ENCODE results near the gene CCNL2. TPM values are rescaled to one million over a fixed set of nuclear protein-coding genes. Genes with fewer than 3 reads are reported as not detected.

The CCNL2 gene
- polyA plus RNA-seq, 2 of the 4 experiments (the other 2 are of a cell fraction): 85.5 to 111 TPM

GRCh38 chr1:1361982-1362423 lies 37.1 kb downstream of the CCNL2 start:
- 68% methylated on average over 9 of the region's 13 CpGs for WGBS (ENCODE audit: missing lambda C conversion rate)
- FAIRE-seq: no peak
- POLR2A ChIA-PET: no interaction called here

GRCh38 chr1:1361233-1361981 lies 37.7 kb downstream of the CCNL2 start:
- 88% methylated on average over 26 of the region's 35 CpGs for WGBS (ENCODE audit: missing lambda C conversion rate)
- peaks cover 11% of the 10 kb centered on the region; the same call in 2 of the 3 replicates for H3K4me1 ChIP-seq
- TF ChIP-seq EP300 (IDR thresholded peaks at IDR 0.05) (no peak), GATA3 (IDR thresholded peaks at IDR 0.05; ENCODE audit: borderline replicate concordance) (no peak), RNF2 (IDR thresholded peaks at IDR 0.05; ENCODE audit: borderline replicate concordance, low read depth) (no peak)
- no peak overlapping the region for H3K4me3 ChIP-seq
- DNase-seq (ENCODE audit: low read depth in 1 of 2, low spot score in 1 of 2) (no peak), FAIRE-seq (no peak), ATAC-seq (no peak)
- H3K9me3 ChIP-seq: no peaks in the 10 kb centered on the region
- CTCF ChIA-PET: no interaction called here
- H3K27ac ChIP-seq: peak overlapping the region in 1 of 2 experiments; percentile 81; a peak in 2 of 6 replicates
- POLR2A ChIA-PET: no interaction called here
- H3K4me2 ChIP-seq: no peak overlapping the region

More at GRCh38 chr1:1361982-1362423, 37.1 kb downstream of the CCNL2 start:
- peak in 1 of 2 experiments; percentile 53; a peak in 3 of 6 replicates for ATAC-seq
- H3K4me1 ChIP-seq: peaks cover 9% of the 10 kb centered on the region; the same call in 2 of the 3 replicates
- no peak overlapping the region for H3K4me2 ChIP-seq
- no peak for DNase-seq (ENCODE audit: low read depth in 1 of 2, low spot score in 1 of 2)
- TF ChIP-seq KDM1A (IDR thresholded peaks at IDR 0.05; ENCODE audit: low read depth): no peak
- TF ChIP-seq RARB (CRISPR knock-in tag; IDR thresholded peaks at IDR 0.05): no peak
- no peak for TF ChIP-seq POLR2AphosphoS2 (conservative IDR thresholded peaks at IDR 0.05; ENCODE audit: low read length)
- TF ChIP-seq EHMT2 (IDR thresholded peaks at IDR 0.05; ENCODE audit: low read depth): no peak
- TF ChIP-seq NPAS2 (CRISPR knock-in tag; IDR thresholded peaks at IDR 0.05; ENCODE audit: borderline replicate concordance): no peak
- no peak for TF ChIP-seq FOSB (CRISPR knock-in tag; IDR thresholded peaks at IDR 0.05)
- no peak for TF ChIP-seq ATOH8 (CRISPR knock-in tag; IDR thresholded peaks at IDR 0.05; ENCODE audit: low read depth)
- no peak for TF ChIP-seq ZFP36 (IDR thresholded peaks at IDR 0.05; ENCODE audit: borderline replicate concordance, partially characterized antibody)
- TF ChIP-seq TP53 (CRISPR knock-in tag; IDR thresholded peaks at IDR 0.05): no peak
- TF ChIP-seq FOSL2 (IDR thresholded peaks at IDR 0.05): no peak
- no peak for TF ChIP-seq FOSL2 (CRISPR knock-in tag; IDR thresholded peaks at IDR 0.05)
- no peak for TF ChIP-seq ELK1 (IDR thresholded peaks at IDR 0.05; ENCODE audit: low read depth, low read length)
- no peak for TF ChIP-seq HDAC2 (IDR thresholded peaks at IDR 0.05)
- no peak for TF ChIP-seq EHF (CRISPR knock-in tag; IDR thresholded peaks at IDR 0.05)
- TF ChIP-seq RNF2 (IDR thresholded peaks at IDR 0.05; ENCODE audit: borderline replicate concordance, low read depth): no peak
- TF ChIP-seq KDM5A (IDR thresholded peaks at IDR 0.05): no peak
- no peak for TF ChIP-seq HOXB5 (CRISPR knock-in tag; IDR thresholded peaks at IDR 0.05)
- no peak overlapping the region for H3K4me3 ChIP-seq
- no peak overlapping the region; a peak in 1 of 6 replicates for H3K27ac ChIP-seq
- H3K9me3 ChIP-seq: no peaks in the 10 kb centered on the region
- CTCF ChIA-PET: interaction anchor here (2.5 kb wide), 1 partner anchor 10 kb away, joined by 14 read pairs; no protein-coding TSS in a partner anchor

- POLR2A ChIA-PET: no interaction called here
Measured at GRCh38 chr1:1360506-1361169, 38.5 kb downstream of the CCNL2 start.

More at GRCh38 chr1:1360506-1361169, 38.5 kb downstream of the CCNL2 start:
- CTCF ChIA-PET: interaction anchor here (2.4 kb wide), 1 partner anchor 11 kb away, joined by 17 read pairs; no protein-coding TSS in a partner anchor
- no peak for TF ChIP-seq EHF (CRISPR knock-in tag; IDR thresholded peaks at IDR 0.05)
- no peak for TF ChIP-seq HMGXB4 (CRISPR knock-in tag; IDR thresholded peaks at IDR 0.05; ENCODE audit: borderline replicate concordance)
- no peak for TF ChIP-seq KDM5A (IDR thresholded peaks at IDR 0.05)
- TF ChIP-seq TFCP2L1 (CRISPR knock-in tag; IDR thresholded peaks at IDR 0.05): no peak
- 67% methylated on average over 17 of the region's 20 CpGs for WGBS (ENCODE audit: missing lambda C conversion rate)
- DNase-seq (ENCODE audit: low read depth in 1 of 2, low spot score in 1 of 2): peak in 1 of 2 experiments; percentile 41
- FAIRE-seq: no peak
- peaks cover 19% of the 10 kb centered on the region; the same call in 2 of the 3 replicates for H3K4me1 ChIP-seq
- peak; percentile 48 to 66; a peak in 5 of 6 replicates for ATAC-seq
- no peaks in the 10 kb centered on the region for H3K9me3 ChIP-seq
- H3K27ac ChIP-seq: peak overlapping the region in 1 of 2 experiments; percentile 81; a peak in 3 of 6 replicates
- H3K4me3 ChIP-seq: no peak overlapping the region
- peak overlapping the region; percentile 25; the same call in 1 of the 3 replicates for H3K4me2 ChIP-seq
